Lung (tissue), 12 donors: ENCODE data around the gene WTIP. TPM values are rescaled to one million over a fixed set of nuclear protein-coding genes. Genes with fewer than 3 reads are reported as not detected.
"Not testable (repeated sequence)": the region's sequence is repeated elsewhere in the genome, so short reads cannot be mapped to it uniquely, and the experiment has no call there.

ENCODE experiments used
- ATAC-seq: fragments of 200-7000 bp; cut with Tn5 transposase; one replicate; pipeline ENCODE4 v1.9.1; 2020; ENCODE audit warnings: moderate number of reproducible peaks; ENCODE audit not compliant: insufficient read depth, low FRiP score
- DNase-seq, 3 donors: peaks; one replicate each; pipeline ENCODE4 v3.0.0-alpha.2; 2013 to 2017
- H3K27ac ChIP-seq, 2 donors: one replicate each; pipeline ENCODE4 v1.5.1; 2013; ENCODE audit warnings: mild to moderate bottlenecking in 2 of 2, moderate library complexity in 2 of 2, control low read depth in 1 of 2, inconsistent platforms in 1 of 2, low read depth in 1 of 2, low read length in 1 of 2
- H3K27me3 ChIP-seq, 3 donors: one replicate each; pipeline ENCODE4 v1.5.1; 2013; ENCODE audit warnings: low read length in 2 of 3; ENCODE audit not compliant: control insufficient read depth in 3 of 3, insufficient read depth in 3 of 3
- H3K36me3 ChIP-seq, 4 donors: one replicate each; pipeline ENCODE4 v1.5.1; 2013; ENCODE audit warnings: low read length in 4 of 4, mild to moderate bottlenecking in 1 of 4, moderate library complexity in 1 of 4; ENCODE audit not compliant: control insufficient read depth in 4 of 4, insufficient read depth in 4 of 4
- H3K4me1 ChIP-seq, 5 donors: one replicate each; pipeline ENCODE4 v1.5.1; 2013; ENCODE audit warnings: low read length in 5 of 5, mild to moderate bottlenecking in 2 of 5, moderate library complexity in 1 of 5; ENCODE audit not compliant: control insufficient read depth in 5 of 5, insufficient read depth in 5 of 5
- H3K4me3 ChIP-seq: one replicate; pipeline ENCODE4 v1.5.1; 2013; ENCODE audit warnings: mild to moderate bottlenecking, control low read depth, moderate library complexity
- H3K9ac ChIP-seq, 2 donors: one replicate each; pipeline ENCODE4 v1.5.1; 2013; ENCODE audit warnings: low read length in 2 of 2, control low read depth in 1 of 2; ENCODE audit not compliant: insufficient read depth in 1 of 2
- H3K9me3 ChIP-seq, 4 donors: one replicate each; pipeline ENCODE4 v1.5.1; 2013; ENCODE audit warnings: low read length in 3 of 4, mild to moderate bottlenecking in 1 of 4, moderate library complexity in 1 of 4; ENCODE audit not compliant: control insufficient read depth in 4 of 4, insufficient read depth in 3 of 4
- CTCF ChIP-seq: IDR thresholded peaks from 2 replicates; pipeline ENCODE4 v1.5.1; 2012; ENCODE audit warnings: mild to moderate bottlenecking; ENCODE audit errors: control extremely low read depth, extremely low read depth
- WGBS, 2 donors: extraction: QIAGEN DNeasy Blood & Tissue Kit; methylation state at CpG; one replicate each; pipeline ENCODE4 v1.1.7; 2013; 5-methylcytosine and 5-hydroxymethylcytosine counted together
- polyA plus RNA-seq, 2 donors: library from polyadenylated mRNA; stranded (reverse); fragments of 200-250 nt; gene quantifications; one replicate each; pipeline ENCODE4 v1.2.1, GENCODE V29; 2013
- total RNA-seq, 2 donors: library from RNA; depleted of rRNA in 1 of 2; stranded (reverse); fragments of >200 nt in 1 of 2; gene quantifications; one replicate each; pipeline ENCODE4 v1.2.1, GENCODE V29; 2014 to 2021
- donor health status: control.
- donor health status: control.
- donor health status: Bipolar disorder and iron deficiency.
- donor health status: healthy.
- donor health status: DM: yes; HTN: yes; CAD: no.

The WTIP gene
- total and polyA plus RNA-seq, 4 donors = 6.4 to 31.9 (median 13.1) TPM

- Histone ChIP-seq H3K9ac (no peak overlapping the region), H3K27ac (no peak overlapping the region), H3K27me3 (no peaks in the 10 kb centered on the region), H3K4me1 (peaks cover 0 to 5% (median 0%) of the 10 kb centered on the region in 5 donors), H3K9me3 (no peaks in the 10 kb centered on the region), H3K36me3 (peaks cover 0 to 3% (median 0%) of the 10 kb centered on the region in 4 donors), H3K4me3 (no peak overlapping the region)
- TF ChIP-seq CTCF = no peak
- ATAC-seq = no peak
- no peak for DNase-seq
- WGBS, 2 donors = 76 to 79% methylated on average over 4 of the region's 4 CpGs
Observed at GRCh38 chr19:34507414-34508067, 26.0 kb downstream of the WTIP start.

GRCh38 chr19:34508540-34508939 lies 27.0 kb downstream of the WTIP start:
- Histone ChIP-seq H3K36me3 (no peaks in the 10 kb centered on the region), H3K4me3 (no peak overlapping the region), H3K9ac (no peak overlapping the region), H3K4me1 (peaks cover 0 to 5% (median 0%) of the 10 kb centered on the region in 5 donors), H3K27me3 (no peaks in the 10 kb centered on the region), H3K27ac (no peak overlapping the region), H3K9me3 (no peaks in the 10 kb centered on the region)
- 61 to 65% methylated on average over 9 of the region's 9 CpGs for WGBS, 2 donors
- no peak for ATAC-seq
- no peak for DNase-seq
- TF ChIP-seq CTCF = no peak

- H3K9ac ChIP-seq, H3K4me1 ChIP-seq, H3K36me3 ChIP-seq, DNase-seq, H3K27ac ChIP-seq, H3K4me3 ChIP-seq, H3K9me3 ChIP-seq, ATAC-seq: not testable (repeated sequence)
- WGBS, 2 donors = 91 to 97% methylated on average over 5 of the region's 5 CpGs
- peaks cover 0 to 13% (median 0%) of the 10 kb centered on the region in 3 donors for H3K27me3 ChIP-seq
Observed at GRCh38 chr19:34510904-34511303, 29.3 kb downstream of the WTIP start.

GRCh38 chr19:34512254-34512822 lies 30.8 kb downstream of the WTIP start:
- H3K9ac ChIP-seq = no peak overlapping the region
- no peaks in the 10 kb centered on the region for H3K36me3 ChIP-seq
- H3K4me3 ChIP-seq = no peak overlapping the region
- H3K9me3 ChIP-seq = no peaks in the 10 kb centered on the region
- DNase-seq (no peak), ATAC-seq (no peak)
- WGBS, 2 donors = 80 to 90% methylated on average over 17 of the region's 17 CpGs
- no peak overlapping the region for H3K27ac ChIP-seq
- H3K4me1 ChIP-seq = peaks cover 0 to 5% (median 0%) of the 10 kb centered on the region in 5 donors
- peaks cover 0 to 13% (median 0%) of the 10 kb centered on the region in 3 donors for H3K27me3 ChIP-seq
- TF ChIP-seq CTCF = no peak
